ENCODE data around the gene ZNF565.
"Not testable (repeated sequence)": the region's sequence is repeated elsewhere in the genome, so short reads cannot be mapped to it uniquely, and the experiment has no call there.

ZNF565 gene

DNA sequence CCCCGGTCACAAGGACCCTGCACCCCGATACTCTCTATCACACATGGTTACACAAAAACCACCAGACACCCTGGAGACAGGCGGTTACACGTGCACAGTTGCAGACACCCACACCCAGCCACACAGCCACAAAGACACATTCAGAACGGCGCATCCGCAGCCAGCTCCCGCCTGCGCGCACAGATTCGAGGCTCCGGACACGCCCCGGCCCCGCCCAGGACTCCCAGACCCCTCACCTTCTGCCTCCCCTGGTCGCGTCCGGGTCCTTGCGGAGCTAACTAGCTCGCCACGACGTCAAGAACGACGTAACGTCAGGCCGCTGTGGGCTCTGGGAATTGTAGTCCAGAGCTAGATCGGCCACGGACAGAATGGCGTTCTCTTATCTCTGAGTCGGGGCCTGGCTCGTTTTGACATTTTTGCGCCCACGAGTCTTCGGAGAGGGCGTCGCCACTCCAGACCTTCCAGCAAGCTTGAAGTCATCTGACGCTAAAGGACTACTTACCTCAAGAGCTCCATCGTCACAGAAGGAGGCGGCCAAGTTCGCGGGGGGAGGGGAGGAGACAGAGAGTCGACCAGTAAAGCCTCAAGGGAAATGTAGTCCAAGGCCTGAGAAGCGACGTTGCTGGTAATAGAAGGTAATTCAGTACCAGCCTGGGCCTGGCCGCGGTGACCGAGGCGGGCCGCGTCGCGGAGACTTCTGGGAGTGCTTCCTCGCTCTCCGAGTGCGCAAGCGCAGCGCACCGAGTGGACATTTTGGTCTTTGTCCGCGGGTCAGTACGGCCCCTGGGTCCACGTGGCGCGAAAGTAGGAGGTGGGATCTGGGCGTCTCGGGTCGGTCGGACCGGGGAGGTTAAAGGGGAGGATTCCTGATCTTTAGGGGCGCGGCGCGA is at the start of gene ZNF565, which contains the start of gene ZNF146:
Gene ZNF565 (minus strand): TSS at position 280 of the 890 bp plus-strand sequence. CDS start 12,680 bp downstream, outside the sequence.
Gene ZNF146 (plus strand): TSS at position 721 of the 890 bp plus-strand sequence. CDS start 21,335 bp downstream, outside the sequence.
- DNase-seq (ENCODE audit: low read depth) = peak; percentile 99

DNA sequence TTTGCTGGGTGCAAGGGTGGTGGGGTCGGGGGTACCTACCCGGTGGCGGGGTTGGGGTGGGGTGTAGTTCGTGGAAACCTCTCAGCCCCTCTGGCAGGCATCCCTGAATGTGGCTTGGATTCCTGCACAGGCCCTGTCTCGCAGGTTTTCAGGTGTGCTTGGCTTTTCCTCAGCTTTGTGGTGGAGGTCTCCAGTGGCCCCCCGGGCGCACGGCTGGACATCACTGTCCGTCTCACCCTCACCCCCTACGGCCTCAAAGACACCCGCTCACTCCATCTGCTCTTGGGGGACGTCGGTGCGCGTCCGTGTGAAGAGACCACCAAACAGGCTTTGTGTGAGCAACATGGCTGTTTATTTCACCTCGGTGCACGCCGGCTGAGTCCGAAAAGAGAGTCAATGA is 44.7 kb upstream of the ZNF565 start:
- DNase-seq (ENCODE audit: low read depth) = no peak

DNA sequence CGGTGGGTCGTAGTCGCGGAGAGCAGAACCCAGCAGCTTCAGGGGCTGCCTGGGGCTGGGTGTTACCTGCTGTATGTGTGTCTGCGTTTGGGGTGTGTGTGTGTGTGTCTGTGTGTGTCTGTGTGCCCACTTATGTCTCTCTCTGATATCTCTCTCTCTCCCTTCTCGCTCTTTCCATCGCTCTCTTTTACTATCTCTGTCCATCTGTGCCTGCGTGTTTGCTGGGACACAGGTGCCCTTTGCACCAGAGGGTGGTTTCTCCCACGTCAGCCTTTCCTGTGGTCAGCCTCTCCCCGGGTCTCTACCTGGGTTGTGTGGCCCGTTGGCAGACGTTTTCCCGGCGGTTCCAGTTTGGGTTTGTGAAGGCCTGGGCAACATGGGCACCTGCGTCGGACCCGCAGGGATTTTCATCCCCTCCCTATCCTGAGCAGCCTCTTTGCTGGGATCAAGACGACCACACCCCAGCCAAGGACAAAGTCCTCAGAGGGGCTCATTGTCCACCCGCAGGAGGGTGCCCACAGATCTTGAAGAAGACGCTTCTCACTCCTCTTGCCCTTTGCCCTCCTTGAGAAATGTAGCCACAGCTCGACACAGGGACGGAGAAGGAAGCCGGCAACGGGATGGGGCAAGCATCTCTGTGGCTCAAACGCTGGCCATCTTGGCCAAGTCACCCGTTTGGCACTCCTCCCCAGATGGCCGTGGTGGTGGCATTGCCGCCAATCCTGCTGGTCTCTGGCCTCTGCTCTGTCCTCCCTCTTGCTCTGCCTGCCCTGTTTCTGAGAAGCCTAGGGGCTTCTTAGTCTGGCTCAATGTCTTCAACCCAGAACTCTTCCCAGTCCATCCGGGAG is 43.8 kb upstream of the ZNF565 start:
- DNase-seq (ENCODE audit: low read depth) = no peak

DNA sequence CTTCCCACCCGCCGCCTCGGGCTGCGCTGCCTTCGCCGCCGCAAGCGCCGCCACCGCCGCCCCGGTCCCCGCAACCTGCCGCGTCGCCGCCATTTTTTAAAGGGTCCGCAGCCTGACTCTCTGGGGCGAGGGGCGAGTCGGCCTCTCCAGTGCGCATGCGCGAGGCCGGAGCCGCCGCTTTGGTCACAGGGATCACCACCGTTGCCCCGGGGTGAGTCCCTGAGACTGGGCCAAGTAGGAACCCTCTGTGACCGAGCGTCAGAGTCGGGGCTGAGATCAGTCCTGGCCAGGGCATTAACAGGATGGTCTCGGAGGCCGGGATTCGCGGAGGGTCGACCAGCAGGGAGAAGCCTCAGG is 43.0 kb upstream of the ZNF565 start:
- no peak for DNase-seq (ENCODE audit: low read depth)

DNA sequence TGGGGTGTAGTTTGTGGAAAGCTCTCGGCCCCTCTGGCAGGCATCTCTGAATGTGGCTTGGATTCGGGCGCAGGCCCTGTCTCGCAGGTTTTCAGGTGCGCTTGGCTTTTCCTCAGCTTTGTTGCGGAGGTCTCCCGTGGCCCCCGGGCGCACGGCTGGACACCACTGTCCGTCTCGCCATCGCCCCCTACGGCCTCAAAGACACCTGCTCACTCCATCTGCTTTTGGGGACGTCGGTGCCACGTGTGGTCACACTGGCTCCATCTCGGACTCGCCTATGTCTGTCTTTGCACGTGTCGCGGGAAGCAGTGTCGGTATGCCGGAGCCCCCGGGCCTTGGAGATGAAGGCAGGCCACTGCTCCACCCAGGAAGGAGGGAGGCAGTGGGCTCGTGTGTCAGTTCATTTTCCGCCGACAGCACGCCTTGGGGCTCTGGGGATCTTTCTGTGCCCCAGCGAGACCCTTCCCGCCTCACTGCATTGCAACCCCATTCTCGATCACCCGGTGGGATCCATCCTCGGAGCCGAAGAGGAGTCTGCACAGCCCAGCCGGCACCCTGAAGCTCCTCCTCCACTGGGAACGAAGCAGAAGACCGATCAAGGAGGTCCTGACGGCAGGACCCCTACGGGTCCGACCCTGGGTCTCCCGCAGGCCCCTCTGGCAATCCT is 42.5 kb upstream of the ZNF565 start:
- no peak for DNase-seq (ENCODE audit: low read depth)

DNA sequence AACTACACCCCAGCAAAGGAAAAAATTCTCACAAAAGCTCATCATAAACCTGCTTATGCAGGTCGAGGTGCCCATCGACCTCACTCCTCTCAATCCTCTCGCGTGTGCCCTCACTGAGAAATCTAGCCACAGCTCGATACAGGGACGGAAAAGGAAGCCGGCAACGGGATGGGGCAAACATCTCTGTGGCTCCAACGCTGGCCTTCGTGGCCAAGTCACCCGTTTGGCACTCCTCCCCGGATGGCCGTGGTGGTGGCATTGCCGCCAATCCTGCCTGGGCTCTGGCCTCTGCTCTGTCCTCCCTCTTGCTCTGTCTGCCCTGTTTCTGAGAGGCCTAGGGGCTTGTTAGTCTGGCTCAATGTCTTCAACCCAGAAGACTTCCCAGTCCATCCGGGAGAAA is 41.6 kb upstream of the ZNF565 start:
- no peak for DNase-seq (ENCODE audit: low read depth)

DNA sequence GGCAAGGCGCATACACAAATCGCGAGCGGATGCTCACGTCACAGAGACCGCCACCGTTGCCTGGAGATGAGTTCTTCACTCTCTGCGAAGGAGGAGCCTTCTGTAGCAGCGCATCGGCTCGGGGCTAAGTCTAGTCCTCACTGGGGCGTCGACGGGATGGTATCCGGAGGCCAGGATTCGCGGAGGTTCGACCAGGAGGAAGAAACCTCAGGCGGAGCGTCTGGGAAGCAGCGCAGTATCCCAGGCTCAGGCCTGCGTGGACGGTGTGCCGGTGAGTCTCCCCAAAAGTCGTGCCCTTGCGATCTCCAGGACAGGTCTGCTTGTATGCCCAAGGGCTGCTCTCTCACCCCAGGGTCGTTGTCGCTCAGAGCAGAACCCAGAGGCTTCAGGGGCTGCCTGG is 40.9 kb upstream of the ZNF565 start:
- no peak for DNase-seq (ENCODE audit: low read depth)

DNA sequence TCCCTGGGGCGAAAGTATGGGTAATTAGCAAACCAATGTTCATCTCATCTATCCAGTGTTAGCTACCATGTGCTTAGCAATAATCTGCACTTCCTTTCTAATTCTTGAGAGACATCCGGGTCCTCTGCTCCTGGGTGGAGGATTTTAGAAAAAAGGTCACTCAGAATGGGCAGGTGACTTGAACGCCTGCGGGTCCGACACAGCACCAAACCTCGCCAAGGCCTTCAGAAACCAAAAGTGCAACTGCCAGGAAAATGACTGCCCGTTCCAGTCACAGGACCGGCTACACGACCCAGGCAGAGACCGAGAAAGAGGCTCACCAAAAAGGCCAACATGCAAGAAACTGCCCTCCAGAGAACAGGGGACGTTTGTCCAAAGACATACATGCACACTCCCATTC is 40.4 kb upstream of the ZNF565 start:
- no peak for DNase-seq (ENCODE audit: low read depth)

DNA sequence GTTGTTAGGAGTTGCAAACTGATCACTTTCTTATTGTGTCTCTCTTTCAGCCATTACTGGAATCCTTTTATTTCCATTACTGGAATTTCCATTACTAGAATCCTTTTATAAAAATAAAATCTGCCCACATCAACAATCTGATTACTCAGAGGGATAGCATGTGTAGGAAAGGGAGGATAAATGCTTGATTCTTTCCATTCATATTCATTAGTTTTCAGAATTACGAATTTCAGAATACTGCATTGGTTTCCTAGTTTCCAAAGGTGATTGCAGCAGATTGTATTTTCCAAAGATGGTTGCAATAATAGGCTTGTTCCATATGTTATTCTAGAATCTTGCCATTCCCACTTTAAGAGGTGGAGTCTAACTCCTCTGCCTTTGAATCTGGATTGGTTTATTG is 37.6 kb upstream of the ZNF565 start:
- no peak for DNase-seq (ENCODE audit: low read depth)

DNA sequence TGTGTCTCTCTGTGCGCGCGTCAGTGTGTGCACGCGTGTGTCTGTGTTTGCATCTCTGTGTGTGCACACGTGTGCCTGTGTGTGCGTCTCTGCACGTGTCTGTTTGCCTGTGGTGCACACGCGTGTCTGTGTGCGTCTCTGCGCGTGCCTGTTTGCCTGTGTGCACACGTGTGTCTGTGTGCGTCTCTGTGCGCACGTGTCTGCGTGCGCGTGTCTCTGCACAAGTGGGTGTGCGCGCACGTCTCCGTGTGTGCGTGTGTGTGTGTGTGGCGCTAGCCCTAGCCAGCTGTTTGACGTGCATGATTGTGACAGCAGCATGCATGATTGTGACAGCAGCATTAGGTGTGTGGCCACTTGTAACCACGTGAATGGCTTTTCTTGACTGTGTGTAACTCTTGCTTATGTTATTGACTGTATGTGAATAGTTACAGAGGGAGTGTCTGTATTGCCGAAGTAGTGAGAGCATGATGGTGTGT is 31.6 kb upstream of the ZNF565 start:
- DNase-seq (ENCODE audit: low read depth) = no peak

DNA sequence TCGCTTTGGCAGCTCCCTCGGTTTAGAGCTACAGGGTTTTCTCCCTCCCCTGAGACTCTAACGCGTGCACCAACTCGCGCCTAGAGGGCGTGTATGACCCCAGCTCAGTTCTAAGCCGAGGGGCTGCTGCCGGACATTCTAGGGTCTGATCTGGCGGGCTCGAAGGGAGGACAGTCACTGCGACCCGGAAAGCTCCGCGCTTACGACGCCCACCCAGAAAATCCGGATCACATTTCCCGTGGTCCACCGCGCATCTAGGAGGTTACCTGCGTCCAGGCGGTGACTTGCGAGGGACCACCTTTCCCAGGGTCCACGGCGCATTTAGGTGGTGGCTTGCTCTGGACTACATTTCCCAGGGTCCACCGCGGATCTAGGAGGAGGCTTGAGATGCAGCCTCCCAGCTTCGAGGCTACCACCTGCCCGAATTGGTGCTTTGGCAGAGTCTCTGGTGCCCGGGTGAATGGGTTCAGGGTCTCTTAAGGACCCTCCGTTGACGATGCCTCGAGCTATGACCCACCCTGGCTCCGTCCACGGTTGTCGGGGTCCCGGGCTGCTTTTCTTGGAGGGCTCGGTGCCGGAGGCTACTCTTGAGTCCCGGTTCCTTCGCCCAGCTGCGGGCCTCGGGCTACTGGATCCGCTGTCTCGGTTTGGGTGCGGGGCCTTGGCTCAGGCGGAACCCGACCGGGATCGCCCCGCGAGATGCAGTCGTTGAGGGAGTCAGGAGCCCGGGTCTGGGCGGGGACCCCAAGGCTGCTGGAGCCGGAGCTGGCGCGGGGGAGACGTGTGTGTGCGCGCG is 30.9 kb upstream of the ZNF565 start:
- DNase-seq (ENCODE audit: low read depth) = no peak

DNA sequence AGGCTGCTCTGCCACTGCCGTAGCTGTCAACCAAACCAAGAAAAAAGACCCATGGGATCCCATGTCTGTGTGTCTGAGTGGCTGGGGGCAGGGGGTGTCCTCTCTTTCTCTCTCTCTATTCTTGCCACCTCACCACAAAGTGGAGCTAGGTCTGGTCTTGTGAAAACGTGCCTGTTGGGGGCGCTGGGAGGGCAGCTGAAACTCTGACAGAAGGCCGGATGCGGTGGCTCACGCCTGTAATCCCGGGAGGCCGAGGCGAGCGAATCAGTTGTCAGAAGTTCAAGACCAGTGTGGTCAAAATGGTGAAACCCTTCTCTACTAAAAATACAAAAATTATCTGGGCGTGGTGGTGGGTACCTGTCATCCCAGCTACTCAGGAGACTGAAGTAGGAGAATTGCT is 29.6 kb upstream of the ZNF565 start:
- no peak for DNase-seq (ENCODE audit: low read depth)

DNA sequence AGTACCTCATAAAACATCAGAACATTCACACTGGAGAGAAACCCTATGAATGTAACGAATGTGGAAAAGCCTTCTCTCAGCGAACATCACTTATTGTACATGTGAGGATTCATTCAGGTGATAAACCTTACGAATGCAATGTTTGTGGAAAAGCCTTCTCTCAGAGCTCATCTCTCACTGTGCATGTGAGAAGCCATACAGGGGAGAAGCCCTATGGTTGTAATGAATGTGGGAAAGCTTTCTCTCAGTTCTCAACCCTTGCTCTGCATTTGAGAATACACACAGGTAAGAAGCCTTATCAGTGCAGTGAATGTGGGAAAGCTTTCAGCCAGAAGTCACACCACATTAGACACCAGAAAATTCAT is 22.5 kb upstream of the ZNF565 start:
- no peak for DNase-seq (ENCODE audit: low read depth)

DNA sequence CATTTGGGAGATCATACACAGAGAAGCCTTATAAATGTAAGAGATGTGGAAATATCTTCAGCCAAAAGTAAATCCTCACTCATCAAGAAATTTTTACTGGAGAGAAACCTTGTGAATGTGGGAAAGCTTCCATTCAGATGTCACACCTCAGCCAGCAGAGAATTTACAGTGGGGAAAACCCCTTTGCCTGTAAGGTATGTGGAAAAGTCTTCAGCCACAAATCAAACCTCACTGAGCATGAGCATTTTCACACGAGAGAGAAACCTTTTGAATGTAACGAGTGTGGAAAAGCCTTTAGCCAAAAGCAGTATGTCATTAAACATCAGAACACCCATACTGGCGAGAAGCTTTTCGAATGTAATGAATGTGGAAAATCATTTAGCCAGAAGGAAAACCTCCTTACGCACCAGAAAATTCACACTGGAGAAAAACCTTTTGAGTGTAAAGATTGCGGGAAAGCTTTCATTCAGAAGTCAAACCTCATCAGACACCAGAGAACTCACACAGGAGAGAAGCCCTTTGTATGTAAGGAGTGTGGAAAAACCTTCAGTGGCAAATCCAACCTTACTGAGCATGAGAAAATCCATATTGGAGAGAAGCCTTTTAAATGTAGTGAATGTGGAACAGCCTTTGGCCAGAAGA is 22.0 kb upstream of the ZNF565 start:
- DNase-seq (ENCODE audit: low read depth) = no peak

DNA sequence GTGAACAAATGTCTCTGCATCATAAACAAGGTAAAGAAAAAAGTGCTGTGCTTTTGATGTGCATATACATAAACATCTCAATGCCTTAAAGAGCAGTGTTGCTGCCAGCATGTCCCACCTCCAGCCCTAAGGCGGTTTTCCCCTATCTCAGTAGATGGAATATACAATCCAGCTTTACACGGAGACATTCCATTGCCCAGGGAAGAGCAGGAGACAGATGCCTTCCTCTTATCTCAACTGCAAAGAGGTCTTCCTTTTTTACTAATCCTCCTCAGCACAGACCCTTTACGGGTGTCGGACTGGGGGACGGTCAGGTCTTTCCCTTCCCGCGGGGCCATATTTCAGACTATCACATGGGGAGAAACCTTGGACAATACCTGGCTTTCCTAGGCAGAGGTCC is 19.2 kb upstream of the ZNF565 start:
- not testable (repeated sequence) for DNase-seq (ENCODE audit: low read depth)

DNA sequence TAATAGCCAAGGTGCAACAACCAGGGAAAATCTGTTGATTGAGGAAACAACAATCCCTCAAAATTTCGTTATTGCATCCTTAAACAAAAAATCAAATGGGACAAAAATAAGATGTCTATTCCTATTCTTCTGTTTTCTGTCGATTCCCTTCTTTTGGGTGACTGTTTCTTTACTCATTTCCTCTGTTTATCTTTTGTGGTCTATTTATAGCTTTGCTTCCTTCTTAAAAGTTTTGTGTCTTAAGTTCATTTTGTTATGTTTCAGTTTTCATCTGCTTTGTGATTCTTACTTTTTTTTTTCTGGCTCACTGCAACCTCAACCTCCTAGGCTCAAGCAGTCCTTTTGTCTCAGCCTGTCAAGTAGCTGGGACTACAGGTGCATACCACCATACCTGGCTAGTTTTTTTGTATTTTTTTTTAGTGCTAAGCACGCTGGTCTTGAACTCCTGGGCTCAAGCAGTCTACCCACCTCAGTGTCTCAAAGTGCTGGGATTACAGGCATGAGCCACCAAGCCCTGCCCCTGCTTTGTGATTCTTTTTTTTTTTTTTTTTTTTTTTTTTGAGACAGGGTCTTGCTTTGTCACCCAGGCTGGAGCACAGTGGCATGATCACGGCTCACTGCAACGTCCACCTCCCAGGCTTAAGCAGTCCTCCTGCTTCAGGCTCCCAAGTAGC is 10.9 kb upstream of the ZNF565 start:
- DNase-seq (ENCODE audit: low read depth) = peak; percentile 73

DNA sequence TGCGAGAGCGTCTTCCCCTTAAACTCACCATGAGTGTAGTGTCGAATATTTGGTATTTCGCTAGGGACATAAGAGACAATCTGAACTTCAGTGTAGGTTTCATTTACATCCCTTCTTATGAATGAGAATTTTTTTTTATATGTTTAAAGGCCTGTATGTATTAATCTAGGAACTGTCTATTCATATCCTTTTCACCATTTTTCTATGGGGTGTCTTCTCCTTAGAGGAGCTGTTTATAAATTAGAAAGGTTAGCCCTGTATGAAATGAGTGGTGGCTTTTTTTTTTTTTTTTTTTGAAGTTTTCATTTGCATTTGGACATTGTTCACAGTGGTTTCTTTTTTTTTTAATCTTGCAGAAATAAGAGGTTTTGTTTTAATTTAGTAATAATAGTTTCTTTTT is 8.0 kb upstream of the ZNF565 start:
- no peak for DNase-seq (ENCODE audit: low read depth)

DNA sequence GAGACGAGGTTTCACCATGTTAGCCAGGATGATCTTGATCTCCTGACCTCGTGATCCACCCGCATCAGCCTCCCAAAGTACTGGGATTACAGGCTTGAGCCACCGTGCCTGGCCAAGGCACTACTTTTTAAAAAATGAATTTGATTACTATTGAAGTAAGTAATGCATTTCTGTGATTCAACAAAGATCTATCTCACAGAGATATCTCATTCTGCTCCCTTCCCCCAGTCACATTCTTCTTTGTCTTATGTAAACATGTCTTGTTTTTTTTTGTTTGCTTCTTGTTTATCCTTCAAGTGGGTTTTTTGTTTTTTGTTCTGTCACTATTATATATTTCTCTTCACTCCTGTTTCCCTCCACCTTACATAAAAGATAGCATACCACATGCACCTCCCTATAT is 7.0 kb upstream of the ZNF565 start:
- DNase-seq (ENCODE audit: low read depth) = no peak

DNA sequence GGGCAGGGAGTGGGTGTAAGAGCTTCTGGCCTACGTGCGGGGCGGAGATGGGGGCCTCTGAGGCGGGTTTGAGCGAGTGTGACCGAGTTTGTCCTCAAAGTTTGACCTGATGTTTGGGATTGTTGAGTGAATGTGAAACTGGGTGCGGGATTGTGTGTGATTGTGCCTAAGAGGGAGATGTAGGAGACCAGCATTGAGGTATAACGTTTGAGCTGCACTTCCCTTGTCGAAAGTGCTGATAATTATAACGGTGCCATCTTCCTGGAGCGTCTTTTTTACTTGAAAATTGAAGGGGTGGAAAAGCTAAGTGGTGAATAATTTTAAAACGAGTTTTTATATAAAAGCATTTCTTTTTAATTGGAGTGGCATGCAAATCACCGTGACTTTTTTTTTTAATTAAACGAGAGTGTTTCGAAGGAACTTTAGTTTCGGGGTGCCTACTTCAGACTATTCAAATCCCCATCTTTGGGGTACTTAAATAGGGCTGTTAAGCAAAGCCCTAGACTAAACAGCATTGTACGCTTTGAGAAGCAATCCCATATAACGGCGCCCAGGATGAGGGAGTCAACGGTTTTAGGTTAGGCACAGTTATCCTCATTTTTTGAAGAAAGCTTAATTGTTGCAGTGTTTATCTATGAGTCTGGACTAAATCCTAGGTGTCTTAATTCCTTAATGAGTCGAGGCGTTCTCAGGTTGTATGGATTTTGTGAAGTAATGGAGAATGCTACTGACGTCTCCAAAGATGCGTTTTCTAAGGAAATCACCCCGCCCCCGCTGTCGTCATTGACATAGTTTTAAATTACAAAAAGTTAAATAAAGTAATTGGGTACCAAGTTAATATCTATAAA is 1.0 kb upstream of the ZNF565 start:
- DNase-seq (ENCODE audit: low read depth) = peak; percentile 37

DNA sequence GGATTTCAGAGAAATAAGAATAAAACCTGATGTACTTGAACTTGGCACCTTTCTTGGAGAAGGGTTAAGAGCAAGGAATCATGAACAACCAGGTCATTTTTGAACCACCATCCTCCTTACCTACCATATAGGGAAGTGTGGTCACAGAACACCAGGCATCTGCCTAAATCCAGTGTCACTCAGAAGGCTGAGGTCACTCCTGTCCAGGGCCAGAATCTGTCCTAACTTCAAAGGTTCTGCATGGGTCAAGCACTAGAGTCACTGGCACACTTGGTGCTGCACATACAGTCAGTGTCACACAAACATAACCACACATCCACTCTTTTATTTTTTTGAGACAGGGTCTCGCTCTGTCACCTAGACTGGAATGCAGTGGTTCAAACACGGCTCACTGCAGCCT is 1.6 kb downstream of the ZNF565 start:
- no peak for DNase-seq (ENCODE audit: low read depth)

All from EH (cell line).